Measurements from ENCODE around the gene EIF4A2. TPM values are rescaled to one million over a fixed set of nuclear protein-coding genes. Genes with fewer than 3 reads are reported as not detected.

The EIF4A2 gene
- total RNA-seq, 4 donors from 2014 or later, result 356 to 655 (median 412) TPM

DNA sequence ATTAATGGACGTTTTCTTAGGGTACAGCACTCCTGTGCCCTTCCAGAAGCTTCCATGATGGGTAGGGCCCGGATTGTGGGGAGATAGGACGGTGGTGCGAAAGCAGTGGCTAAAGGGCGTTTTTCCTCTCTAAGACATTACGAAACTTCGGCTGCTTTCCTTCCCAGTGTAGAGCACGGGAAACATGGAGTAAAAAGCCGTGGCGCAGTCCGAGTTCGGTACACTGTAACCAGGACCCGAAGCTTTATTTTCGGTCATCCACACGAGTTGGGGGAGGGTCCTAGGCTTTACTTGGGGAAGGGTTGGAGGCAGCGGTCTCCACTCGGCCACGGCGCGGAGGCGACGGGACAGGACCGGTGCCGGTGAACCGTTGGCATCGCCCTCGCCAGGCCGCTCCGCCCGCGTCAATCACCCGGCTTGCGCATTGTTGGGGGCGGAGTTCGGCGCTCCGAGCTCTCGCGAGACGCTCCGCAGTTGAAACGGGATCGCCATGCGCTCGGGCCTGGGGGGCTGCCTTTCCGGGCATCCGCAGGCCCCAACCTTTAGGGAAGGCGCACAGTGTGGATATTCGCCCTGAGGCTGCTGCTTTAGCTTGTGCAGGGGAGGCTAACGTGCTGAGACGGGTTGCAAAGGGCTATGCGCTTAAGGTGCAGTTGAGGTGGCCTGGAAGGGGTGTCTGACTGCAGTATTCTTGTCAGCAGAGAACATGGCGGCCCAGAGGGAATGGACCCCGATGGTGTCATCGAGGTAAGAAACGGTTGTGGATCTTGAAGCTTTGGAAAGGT, 546 bp downstream of the EIF4A2 start:
- DNase-seq, result peak; percentile 84 to 88
- TF ChIP-seq, protein P1, sequence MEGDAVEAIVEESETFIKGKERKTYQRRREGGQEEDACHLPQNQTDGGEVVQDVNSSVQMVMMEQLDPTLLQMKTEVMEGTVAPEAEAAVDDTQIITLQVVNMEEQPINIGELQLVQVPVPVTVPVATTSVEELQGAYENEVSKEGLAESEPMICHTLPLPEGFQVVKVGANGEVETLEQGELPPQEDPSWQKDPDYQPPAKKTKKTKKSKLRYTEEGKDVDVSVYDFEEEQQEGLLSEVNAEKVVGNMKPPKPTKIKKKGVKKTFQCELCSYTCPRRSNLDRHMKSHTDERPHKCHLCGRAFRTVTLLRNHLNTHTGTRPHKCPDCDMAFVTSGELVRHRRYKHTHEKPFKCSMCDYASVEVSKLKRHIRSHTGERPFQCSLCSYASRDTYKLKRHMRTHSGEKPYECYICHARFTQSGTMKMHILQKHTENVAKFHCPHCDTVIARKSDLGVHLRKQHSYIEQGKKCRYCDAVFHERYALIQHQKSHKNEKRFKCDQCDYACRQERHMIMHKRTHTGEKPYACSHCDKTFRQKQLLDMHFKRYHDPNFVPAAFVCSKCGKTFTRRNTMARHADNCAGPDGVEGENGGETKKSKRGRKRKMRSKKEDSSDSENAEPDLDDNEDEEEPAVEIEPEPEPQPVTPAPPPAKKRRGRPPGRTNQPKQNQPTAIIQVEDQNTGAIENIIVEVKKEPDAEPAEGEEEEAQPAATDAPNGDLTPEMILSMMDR (IDR thresholded peaks at IDR 0.05), result no peak
- TF ChIP-seq POLR2A (IDR thresholded peaks at IDR 0.05), result peak; percentile 84 to 87
- H3K36me3 ChIP-seq, result peaks cover 40 to 49% of the 10 kb centered on the region in 2 donors
- intact Hi-C loops (cut with DNase I), result no loop called here
- peak overlapping the region; percentile 55 to 99 (median 89) for H3K4me3 ChIP-seq (replicated peaks in 1 of 3)
- peaks cover 33 to 37% of the 10 kb centered on the region in 2 donors for H3K4me1 ChIP-seq
- H3K27ac ChIP-seq, result peak overlapping the region; percentile 96 to 100 (median 99)
- H3K9me3 ChIP-seq, result no peaks in the 10 kb centered on the region
- 0 to 1% methylated on average over 27 to 39 of the region's 56 CpGs for WGBS, 2 donors
- H3K27me3 ChIP-seq, result no peaks in the 10 kb centered on the region

DNA sequence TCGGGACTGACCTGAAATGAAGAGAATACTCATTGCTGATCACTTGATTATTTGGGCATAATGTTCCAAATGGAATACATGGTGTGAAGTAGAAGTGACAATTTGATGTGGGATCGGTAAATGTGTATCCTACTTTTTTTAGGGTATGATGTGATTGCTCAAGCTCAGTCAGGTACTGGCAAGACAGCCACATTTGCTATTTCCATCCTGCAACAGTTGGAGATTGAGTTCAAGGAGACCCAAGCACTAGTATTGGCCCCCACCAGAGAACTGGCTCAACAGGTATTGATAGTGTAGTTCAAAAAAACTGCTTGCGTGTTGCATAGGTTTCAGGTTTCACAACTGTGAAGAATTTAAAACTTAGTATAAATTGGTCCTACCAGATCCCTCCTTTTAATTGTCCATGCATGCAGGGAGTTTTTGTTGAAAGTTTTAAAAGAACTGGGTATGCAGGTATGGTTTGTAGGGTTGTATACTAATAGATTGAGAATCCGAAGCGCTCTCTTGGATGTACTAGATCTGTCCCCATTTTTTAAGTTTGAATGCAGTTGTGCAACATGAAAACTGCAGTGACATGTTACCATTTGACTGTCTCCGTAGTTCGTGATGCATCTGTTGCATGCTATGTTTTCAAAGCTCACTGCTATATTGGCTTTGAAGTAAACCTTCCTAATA, 1.6 kb downstream of the EIF4A2 start:
- H3K4me1 ChIP-seq, result peaks cover 33 to 37% of the 10 kb centered on the region in 2 donors
- peaks cover 51 to 56% of the 10 kb centered on the region in 2 donors for H3K36me3 ChIP-seq
- TF ChIP-seq, protein P1 (IDR thresholded peaks at IDR 0.05), result no peak
- TF ChIP-seq POLR2A (IDR thresholded peaks at IDR 0.05), result no peak
- DNase-seq, result no peak
- H3K9me3 ChIP-seq, result no peaks in the 10 kb centered on the region
- H3K27ac ChIP-seq, result peak overlapping the region in 1 of 3 donors; percentile 100
- intact Hi-C loops (cut with DNase I), result no loop called here
- H3K4me3 ChIP-seq (replicated peaks in 1 of 3), result peak overlapping the region; percentile 55 to 99 (median 89)
- WGBS, 2 donors, result 8 to 23% methylated on average over 7 of the region's 7 CpGs
- no peaks in the 10 kb centered on the region for H3K27me3 ChIP-seq

DNA sequence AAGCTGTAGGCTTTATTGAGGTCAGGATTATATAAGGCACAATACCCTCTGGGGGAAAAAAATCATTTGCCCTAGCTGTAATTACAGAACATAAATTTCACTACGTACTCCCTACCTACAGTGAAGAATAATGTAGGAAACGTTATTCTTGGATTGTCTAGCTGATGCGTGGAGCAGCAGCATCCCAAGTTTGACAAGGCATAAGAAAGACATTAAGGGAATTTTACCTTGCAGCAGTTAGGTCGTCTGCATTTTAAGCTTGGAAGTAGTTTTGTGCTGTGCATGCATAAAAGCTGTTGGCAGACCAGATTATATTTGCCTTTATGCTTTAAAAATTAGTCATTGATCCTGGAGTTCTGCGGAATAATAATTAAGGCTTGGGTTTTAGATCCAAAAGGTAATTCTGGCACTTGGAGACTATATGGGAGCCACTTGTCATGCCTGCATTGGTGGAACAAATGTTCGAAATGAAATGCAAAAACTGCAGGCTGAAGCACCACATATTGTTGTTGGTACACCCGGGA, 2.2 kb downstream of the EIF4A2 start:
- Histone ChIP-seq H3K27me3 (no peaks in the 10 kb centered on the region), H3K4me1 (peaks cover 33 to 37% of the 10 kb centered on the region in 2 donors), H3K27ac (peak overlapping the region in 1 of 3 donors; percentile 100), H3K36me3 (peaks cover 55 to 61% of the 10 kb centered on the region in 2 donors), H3K4me3 (replicated peaks in 1 of 3) (peak overlapping the region in 2 of 3 donors; percentile 55 to 89), H3K9me3 (no peaks in the 10 kb centered on the region)
- DNase-seq, result no peak
- WGBS, 2 donors, result 17 to 32% methylated on average over 7 of the region's 7 CpGs
- TF ChIP-seq, protein P1 (IDR thresholded peaks at IDR 0.05), result no peak
- no peak for TF ChIP-seq POLR2A (IDR thresholded peaks at IDR 0.05)
- intact Hi-C loops (cut with DNase I), result no loop called here

DNA sequence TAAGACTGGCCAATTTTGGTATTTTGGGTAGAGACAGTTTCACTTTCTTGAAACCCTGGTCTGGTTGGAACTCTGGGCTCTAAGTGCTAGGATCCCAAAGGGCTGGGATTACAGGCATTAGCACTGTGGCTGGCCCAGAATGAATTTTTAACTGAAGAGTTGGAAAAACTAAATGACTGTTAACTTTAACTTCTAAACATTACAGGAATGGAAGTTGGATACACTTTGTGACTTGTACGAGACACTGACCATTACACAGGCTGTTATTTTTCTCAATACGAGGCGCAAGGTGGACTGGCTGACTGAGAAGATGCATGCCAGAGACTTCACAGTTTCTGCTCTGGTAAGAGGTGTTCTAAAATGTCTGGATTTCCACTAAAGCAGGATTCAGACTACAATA, 3.5 kb downstream of the EIF4A2 start:
- Histone ChIP-seq H3K27me3 (no peaks in the 10 kb centered on the region), H3K27ac (peak overlapping the region in 1 of 3 donors; percentile 19), H3K4me1 (peaks cover 33 to 37% of the 10 kb centered on the region in 2 donors), H3K9me3 (no peaks in the 10 kb centered on the region), H3K4me3 (replicated peaks in 1 of 3) (no peak overlapping the region), H3K36me3 (peaks cover 55 to 61% of the 10 kb centered on the region in 2 donors)
- DNase-seq, result no peak
- TF ChIP-seq, protein P1 (IDR thresholded peaks at IDR 0.05), result no peak
- no peak for TF ChIP-seq POLR2A (IDR thresholded peaks at IDR 0.05)
- intact Hi-C loops (cut with DNase I), result no loop called here
- 79 to 83% methylated on average over 3 of the region's 3 CpGs for WGBS, 2 donors
